Effector CD8-positive, alpha-beta T cell (primary cell): ENCODE results near the gene RBMS3.

Experiments
- DNase-seq: peaks from one replicate; lab custom pipeline; 2025; lab: John Stamatoyannopoulos, UW

The RBMS3 gene

DNA sequence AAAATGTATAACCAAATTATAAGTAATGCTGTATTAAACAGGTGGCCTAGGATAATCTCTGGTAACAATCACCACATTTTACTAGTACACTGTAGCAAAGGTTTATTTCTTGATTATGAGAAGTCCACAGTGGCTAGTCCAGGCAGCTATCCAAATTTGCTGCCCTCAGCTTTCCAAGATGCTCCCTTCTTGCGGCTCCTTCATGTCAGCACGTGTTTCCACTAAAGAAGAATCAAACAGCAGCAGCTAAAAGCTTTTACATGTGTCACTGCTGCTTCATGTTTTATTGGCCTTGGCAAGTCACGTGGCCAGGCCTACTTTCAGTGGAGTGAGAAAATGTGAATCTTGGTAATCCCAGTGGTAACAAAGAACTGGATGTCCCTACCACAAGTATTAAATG, 5.6 kb upstream of the RBMS3 start:
- no peak for DNase-seq

DNA sequence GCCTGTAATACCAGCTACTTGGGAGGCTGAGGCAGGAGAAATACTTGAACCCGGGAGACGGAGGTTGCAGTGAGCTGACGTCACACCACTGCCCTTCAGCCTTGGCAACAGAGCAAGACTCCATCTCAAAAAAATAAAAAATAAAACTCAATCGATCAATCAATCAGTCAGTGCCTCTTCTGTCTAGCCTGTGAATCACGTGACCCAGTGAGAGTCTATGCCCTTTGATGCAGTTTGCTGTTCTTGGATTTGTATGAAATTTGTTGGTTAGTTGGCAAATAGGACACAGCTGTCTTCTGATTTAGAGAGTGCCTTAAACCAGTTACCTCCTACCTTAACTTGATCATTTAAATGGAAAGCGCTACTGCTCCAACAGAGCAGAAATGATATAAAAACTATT, 3.6 kb upstream of the RBMS3 start:
- no peak for DNase-seq

DNA sequence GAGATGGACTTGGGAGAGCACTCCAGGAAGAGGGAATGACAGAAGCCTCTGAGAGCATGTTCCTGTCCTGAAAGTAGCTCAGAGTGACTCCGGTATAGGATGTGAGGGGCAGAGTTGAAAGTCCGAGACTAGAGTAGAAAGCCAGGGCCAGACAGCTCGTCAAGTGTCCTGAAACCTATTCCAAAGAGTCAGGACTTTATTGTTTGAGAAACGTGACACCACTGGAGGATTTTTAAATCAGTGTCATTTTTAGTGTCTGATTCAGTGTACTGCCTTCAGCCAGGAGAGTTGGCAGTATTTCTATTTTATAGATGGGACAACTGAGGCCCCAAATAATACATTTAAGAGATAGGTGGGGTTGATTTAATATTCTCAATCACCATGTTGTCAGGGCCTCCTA, 1.6 kb upstream of the RBMS3 start:
- no peak for DNase-seq

DNA sequence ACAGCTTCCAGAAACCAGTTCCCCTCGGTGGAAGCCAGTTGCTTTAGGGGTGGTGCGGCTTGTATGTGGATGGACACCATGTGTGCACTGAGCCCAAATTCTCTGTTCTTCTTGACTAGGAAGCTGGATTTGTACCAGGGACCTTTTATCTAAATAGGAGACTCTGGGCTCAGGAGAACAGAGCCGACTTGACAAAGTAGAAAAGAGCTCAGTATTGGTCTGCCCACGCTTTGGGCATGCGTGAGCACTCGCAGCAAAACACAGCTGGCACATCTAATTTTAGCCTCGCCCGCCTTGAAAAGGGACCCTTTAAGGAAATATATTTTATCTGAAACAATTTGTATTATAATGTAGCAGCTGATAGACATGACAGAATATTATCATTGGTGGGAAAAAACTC, 1.1 kb upstream of the RBMS3 start:
- no peak for DNase-seq

DNA sequence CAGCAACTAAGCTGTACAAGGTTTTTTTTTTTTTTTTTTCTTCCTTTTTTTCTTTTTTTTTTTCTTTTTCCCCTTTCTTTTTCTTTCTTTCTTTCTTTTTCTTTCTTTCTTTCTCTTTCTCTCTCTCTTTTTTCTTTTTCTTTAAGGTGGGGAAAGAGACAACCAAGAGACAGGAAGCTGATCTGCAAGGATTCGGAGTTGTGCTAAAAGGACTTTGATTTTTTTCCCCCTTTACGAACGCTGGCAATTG, 148 bp downstream of the RBMS3 start:
- no peak for DNase-seq

DNA sequence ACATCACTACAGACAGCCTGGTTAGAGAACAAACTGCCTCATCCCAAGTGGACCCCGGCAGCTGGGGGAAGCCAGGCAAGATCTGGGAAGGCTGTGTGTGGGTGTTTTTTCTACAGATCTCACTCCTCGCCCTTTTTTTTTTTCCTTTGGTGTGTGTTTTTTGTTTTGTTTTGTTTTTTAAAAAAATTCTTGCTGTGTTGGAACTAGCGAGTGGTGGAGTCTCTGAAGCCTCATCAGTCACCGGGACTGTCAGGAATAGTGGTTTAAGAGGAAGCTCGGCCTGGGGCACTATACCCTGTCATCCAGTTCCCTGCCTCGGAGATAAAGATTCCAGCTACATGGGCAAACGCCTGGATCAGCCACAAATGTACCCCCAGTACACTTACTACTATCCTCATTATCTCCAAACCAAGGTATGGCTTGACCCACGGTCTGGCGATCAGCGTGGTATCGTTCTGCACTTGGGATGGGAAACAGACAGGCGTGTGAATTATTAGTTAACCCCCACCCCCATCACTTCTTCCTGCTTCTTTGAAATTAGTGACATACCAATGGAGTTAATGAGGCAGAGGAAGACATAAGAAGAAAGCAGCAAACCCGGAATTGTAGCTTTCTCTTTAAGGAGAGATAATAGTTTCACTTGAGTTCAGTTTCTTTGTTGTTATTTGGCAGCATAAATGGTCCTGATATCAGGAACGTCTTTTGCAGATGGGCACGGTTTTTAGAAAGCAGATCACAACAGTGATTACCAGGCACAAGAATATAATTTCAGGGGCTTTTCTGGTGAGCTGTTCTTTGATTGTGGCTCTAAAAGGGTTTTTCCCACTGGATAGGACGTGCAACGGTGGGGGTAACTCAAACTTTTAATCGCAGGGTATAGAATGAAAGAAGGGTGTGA, 722 bp downstream of the RBMS3 start:
- no peak for DNase-seq

DNA sequence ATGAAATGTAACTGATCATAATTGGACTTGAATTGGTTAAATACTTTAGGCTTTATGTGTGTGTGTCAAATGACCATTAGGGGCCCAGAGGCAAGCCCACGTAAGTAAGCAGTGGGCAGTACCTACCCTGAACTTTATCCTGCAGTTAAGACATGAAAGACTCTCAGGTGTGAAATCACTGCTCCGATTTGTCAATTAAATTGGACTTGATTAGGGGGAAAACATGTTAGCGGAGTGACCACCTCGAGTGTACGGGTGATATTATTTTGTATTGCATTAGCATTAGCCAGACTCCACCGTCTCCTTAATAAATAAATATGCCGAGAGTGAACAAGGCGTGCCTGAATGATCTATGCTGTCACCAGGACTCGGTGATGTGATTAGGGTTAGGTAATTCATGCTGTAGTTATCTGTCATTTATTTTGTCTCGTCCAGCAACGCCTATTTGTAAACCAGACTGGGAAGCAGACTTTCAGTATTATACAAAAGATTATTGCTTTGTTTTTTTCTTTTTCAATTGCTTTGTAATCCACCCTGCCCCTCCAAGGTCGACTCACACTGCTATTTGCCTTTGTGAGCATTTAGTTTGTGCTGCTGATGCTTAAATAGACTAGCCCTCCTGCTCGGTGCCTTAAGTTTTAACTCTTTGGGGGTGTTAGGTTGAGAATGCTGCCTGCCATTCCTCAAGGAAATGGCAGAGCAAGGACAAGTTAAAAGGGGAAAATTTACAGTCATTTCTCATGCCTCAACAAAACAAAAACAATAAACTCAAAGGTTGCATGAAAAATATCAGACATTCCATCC, 1.8 kb downstream of the RBMS3 start:
- DNase-seq = no peak

DNA sequence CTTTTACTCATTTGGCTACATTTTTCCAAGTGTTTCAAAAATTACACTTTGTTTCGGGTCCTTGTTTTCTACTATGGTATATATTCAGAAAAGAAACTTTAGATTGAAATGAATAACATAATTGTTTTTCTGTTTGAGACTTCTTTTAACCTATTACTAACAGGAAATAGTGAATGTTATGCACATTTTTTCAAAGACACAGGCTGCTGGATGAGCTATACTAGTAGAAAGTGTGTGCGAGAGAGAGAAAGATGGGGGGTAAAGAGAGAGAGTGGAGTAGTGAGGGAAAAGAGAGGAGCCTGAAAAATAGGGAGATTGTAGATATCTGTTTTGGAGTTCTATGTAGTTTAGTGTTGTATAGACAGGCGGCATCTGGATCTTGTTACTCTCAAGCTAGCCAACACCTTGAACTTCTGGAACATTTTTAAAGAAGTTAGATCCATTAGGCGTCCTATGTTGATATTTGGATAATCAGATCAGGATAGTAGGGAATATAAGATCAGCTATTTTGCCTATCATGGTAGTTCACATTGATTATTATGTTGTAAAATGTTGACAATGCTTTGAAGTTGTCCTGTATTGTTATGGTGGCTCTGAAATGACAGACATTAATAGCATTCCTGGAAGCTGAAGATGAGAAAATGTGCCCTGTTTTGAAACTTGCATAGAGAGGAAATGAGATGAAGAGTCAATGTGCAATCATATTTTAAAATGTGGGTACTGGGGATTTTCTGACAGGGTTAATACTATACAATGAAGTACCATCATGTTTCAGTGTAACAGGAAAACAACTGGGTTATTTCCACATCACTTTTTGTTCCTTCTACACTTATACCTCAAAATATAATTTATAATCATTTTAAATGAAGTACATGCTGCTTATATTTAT, 2.6 kb downstream of the RBMS3 start:
- no peak for DNase-seq

DNA sequence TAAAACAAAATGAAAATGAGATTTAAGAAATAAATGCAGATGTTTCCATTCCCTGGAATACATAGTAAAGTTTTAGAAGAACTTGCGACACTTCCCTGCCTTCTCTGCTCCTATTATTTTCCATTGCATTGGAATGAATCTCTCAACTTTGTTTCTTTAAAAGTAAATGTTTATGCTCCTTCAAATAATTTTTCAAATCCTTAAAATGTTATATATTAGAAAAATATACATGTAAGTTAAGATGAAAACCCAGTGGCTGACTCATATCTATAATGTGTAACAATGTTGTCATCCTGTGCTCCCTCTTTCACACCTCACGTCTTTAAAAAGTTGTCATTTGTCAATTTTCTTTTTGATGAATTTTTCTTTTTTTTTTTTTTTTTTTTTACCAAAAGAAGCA, 3.6 kb downstream of the RBMS3 start:
- no peak for DNase-seq

DNA sequence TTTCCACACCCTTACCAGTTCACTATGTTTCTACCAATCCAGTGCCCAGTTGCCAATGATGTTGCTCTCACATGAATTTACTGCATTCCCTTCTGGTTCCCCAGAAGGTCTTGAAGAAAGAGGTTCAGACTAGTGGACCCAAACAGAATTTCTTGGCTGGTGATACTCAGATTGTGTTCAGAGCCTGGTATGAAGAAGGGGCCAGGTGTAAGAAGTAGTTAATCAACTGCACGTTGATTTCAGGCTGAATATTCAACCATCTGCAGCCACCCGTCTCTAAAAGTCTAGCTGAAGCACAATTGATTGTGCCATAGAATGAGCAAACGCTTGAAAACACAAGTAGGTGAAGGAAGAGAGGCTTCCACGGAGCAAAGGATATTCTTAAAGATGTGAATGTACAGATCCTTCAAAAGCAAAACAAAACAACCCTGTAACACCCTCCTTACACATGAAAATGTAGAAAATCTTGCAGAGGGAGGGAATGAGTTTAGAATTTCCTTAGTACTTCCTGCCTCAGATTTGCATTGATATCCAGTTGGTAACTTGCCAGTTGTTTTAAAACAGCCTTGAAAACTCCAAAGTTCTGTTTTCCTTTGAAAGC, 4.7 kb downstream of the RBMS3 start:
- no peak for DNase-seq

DNA sequence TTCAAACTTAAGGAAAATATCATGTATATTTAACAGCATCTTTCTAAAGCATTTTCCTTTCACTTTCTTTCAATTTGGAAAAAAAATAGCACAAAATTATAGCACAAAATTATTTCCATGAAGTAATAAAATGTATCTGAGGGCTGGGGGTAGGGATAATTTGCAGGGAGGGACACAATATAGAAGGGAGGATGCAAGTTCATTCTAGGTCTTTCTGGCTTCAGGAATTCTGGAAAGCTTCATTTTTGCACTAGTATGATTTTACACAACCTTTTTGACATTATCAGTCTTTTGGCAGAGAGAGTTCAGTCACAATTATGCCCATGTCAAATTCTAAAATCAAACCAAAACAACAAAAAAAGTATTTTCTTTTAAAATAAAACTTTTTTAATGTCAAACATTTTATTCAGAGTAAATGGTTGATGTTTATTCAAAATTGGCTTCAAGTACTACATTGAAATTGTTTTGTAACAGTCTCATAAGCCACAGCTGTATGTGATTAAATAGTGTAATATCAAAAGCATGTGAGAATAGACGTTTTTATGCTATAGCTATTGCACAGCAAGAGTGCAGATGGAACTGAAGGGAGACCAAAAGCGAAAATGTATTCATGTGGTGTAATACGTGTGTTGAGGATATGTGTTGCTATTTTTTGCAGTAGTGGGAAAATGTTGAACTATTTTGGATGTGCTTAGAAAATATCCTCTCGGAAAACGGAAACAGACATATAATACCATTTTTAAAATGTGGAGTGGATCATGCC, 5.8 kb downstream of the RBMS3 start:
- no peak for DNase-seq

DNA sequence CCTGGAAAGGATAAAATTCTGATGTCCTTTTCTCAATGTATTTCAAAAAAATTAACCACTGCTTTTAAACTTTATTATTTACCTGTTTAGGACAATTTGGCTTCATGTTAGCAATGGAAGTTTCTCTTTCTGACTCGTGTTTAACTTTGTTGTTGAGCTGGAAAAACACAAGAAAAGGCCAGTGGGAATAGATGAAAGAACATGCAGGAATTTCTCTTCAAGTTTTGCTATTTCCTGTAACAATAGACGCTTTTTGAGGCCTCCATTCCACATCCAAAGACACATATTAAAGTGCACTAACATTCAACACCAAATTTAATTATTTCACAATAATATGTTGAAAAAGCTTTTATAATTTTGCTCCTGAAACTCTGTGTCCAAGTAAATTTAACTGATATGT, 9.7 kb downstream of the RBMS3 start:
- no peak for DNase-seq

DNA sequence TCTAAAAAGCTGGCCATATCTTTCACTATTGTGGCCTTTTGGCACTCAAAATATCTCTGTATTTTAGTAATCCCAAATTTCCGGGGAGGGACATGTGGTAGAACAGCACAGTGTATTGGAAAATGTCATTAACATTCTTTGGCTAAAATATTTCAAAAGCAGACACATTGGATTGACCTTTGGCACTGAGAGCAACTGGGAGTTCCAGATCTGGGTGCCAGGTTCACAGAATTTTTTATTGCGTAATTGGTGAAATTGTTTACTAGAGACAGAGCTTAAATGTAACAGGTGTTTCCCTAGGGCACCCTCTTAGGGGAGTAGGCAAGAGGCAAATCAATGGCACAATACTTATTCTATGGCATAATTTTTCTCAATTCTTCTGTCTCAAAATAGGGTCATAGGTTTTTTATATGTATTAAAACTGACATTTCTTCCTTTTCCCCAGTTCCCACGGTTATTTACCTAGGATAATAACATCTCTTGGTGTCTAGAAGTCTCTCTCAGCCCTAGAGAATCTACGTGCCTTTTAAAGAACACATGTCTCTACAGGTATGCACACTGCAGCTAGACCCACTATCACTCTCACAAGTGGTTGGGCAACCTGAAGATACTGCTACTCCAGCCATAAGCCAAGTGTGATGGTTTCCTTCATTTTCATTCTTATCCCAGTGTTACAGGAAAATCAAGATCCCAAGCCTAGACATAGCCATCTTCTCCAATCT, 10.6 kb downstream of the RBMS3 start:
- no peak for DNase-seq

DNA sequence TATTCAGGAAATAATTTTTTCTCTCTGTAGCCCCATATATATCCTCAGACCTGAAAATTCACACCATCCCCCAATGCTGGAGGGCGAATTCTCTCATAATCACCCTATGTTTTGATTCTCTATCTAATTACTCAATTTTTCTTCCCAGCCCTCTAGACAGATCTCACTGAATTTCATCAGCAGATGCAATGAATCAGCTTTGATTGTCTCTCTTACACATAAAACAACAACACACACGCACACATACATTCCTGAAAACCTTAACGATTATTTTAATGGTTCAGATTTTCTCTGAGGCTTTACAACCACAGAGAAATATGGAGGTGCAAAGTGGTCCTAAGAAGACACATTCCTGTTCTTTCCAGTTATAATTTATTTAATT, 11.1 kb downstream of the RBMS3 start:
- no peak for DNase-seq

DNA sequence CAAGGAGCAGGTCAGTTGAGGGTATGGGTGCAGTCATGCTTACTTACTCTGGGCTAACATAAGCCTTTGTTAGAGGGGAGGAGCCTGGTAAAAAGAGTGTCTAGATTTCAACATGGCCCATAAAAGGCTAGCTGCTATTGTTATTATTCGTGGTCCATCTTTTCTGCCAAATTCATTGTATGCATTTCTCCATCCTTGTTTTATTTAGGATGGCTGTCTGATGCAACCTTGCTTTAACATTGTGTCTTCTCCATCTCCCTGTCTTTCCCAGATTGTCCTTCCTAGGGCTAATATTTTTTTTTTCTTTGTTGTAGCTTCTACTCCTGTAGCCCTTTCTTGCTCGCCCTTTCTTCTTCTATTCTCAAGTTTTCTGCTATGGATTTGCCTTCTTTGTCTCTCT, 12.6 kb downstream of the RBMS3 start:
- no peak for DNase-seq

DNA sequence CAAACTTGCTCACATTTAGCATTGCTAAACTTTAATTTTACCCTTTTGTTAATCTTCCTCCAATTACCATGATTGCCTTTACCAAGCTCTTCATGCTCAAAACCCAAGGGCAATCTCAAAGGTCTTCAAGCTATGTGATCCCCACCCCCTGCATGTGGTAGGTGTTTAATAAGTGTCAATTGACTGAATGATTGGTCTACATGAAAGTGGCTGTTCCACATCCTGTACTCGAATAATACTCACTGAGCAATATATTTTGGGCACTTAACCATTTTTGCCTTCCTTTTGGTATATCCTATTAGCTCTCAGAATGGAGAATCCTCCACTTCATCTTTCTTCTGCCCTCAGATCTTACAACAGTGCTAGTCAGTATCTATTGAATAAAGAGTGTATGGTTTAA, 17.1 kb downstream of the RBMS3 start:
- no peak for DNase-seq

DNA sequence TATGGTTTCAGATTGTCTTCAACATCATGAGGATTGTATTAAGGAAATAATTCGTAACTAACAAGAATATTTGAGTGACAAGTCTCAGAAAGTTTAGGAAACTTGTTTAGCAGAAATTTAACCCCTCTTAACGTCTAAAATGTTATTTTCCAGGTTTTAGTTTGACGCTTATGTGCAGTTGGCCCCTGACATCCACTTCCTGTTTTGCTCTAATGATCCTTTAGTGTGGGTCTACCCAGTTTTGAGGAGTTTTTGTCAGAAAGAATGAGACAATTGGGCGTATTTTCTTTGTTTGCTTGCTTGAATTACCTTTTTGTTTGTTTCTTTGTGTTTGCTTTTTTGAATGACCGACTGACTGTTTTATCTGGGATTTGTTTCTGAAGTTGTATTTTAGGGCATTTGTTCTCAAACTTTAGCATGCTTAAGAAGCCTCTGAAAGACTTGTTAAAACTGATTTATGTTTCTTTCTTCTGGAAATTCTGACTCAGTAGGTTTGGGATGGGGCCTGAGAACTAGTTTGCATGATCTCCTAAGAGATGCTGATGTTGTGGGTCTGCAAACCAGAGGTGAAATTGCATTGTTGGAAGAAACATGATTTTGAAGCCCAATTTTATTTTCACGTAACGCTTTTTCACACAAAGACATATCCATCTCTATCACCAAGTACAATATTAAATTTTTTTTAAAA, 20.6 kb downstream of the RBMS3 start:
- no peak for DNase-seq

DNA sequence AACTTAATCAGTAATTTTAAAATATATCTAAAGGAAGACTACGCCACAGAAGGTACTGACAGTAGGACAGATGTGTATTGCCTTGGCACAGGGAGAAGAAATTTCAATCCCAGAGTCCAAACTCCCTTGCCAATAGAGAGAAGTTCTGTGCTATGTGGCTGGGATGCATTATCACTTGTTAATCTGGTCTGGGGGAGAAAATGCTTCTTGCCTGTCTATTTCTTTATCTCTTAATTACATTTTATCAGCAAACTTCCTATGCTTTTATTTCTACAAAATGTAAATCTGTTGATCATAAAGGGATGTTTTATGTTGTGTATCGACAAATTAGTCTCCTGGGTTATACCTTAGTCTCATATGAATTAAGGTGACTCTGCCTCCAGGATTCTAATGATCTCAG, 21.7 kb downstream of the RBMS3 start:
- DNase-seq = no peak

DNA sequence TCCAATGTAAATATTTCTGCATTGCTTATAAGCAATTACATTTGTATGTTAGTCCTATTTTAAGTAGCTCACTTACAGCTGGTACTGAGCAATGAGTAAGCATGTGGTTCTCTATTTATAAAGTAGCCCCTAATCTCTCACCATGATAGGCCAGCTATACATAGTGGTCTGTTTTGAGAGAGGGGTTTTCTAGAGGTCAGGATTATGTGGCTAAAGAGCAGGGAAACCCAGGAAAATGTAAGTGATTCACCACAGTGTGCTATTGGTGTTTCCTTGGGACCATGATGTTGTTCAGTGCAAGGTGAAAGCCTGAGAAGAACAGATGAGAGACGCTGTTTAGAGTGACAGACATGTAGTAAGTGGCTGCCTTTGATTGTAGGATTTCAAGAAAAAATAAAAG, 26.4 kb downstream of the RBMS3 start:
- no peak for DNase-seq

DNA sequence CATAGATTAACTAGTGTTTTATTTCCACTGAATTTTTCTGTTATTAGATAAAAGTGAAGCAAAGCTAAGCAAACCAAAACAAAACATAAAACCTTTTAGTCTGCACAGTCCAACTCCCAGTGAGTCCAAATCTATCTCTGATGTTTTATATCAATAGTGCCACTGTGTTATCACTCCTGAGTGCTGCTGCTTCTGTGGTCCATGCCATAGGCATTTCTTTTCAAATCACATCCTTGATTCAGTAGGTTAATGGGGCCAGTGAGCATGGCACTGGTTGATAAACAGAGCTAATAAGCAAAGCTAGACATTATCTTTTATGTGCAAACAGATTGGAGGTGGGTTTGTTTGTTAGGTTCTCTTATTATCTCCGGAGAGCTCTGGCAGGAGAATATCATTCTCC, 30.0 kb downstream of the RBMS3 start:
- DNase-seq = no peak
